NCI-H510A treated with DMSO at 0.1 percent for 48 hours (cell line): ENCODE results near the gene ATP6V0C.
"Not testable (repeated sequence)": the region's sequence is repeated elsewhere in the genome, so short reads cannot be mapped to it uniquely, and the experiment has no call there.

Source experiments
- DNase-seq: peaks from one replicate; lab custom pipeline; 2025; lab: John Stamatoyannopoulos, UW

Gene ATP6V0C

GRCh38 chr16:2550283-2550878 lies 36.6 kb downstream of the ATP6V0C start:
- not testable (repeated sequence) for DNase-seq

DNA sequence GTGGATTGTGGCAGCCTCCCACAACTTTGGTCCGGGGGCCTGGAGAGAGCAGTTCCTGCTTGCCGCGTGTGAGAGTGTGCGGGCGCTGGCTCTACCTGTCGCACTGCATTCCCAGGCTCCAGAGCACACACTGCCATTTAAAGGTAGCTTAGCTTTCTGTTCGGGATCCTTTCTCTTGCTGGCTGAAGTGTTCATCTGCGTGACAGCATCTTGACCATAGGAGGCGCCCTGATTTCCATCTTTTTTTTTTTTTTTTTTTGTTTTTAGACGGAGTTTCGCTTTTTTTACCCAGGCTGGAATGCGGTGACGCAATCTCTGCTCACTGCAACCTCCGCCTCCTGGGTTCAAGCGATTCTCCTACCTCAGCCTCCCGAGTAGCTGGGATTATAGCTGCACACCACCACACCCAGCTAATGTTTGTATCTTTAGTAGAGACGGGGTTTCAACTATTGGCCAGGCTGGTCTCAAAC lies 37.7 kb downstream of the ATP6V0C start:
- not testable (repeated sequence) for DNase-seq

- not testable (repeated sequence) for DNase-seq
Measured at GRCh38 chr16:2554709-2555425, 41.1 kb downstream of the ATP6V0C start.

DNA sequence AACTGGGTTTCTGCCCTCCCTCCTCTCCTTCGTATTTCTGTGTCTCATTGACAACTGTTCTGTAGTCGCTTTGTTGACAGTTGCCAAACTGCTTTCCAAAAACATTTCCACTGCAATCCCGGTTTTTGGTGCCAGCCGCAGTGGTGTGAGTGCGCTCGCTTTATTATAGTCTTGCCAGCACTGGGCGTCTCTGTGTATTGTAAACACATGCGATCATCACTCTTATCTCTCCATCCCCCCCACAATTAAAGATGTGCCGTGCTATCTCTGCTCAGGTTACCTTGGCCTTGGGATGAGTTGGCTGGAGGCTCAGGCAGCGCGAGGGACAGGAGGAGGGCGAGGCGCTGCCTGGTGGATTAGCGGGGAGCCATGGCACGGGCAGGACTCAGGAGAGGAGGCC lies 43.4 kb downstream of the ATP6V0C start:
- DNase-seq: not testable (repeated sequence)

- not testable (repeated sequence) for DNase-seq
Measured at GRCh38 chr16:2560131-2560797, 46.5 kb downstream of the ATP6V0C start.

DNA sequence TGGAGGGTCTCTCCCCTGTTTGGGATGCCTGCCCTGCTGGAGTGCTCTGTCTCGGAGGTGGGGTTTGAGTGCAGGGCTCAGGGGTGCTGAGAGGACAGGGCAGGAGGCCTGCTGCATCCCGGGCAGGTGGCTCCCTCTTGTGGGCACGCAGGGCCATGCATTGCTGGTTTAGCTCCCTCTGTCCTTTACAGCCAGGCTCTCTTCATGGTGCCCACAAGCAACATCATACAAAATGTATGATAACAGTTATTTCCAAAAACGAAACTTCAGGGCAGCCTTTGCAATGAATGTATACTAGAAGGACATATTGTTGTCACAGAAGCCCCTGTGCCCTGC lies 47.0 kb downstream of the ATP6V0C start:
- not testable (repeated sequence) for DNase-seq

DNA sequence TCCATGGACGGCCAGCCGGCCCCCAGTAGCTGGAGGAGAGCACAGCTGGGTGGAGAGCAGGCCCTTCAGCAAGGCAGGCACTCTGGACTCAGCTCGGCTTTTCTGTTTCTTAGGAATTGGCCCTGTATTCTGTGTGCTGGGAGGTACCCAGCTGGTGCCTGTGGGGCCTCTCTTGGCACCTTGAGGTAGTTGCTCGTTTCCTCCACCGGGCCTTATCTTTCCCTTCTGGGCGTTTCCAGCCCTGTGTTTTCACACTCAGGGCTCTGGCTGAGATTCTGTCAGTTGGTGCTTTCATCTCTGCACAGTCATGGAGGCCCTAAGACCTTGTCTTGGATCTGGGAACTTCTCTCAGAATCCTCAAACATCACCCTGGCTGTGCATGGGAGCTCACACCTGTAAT lies 53.8 kb downstream of the ATP6V0C start:
- DNase-seq: not testable (repeated sequence)

- not testable (repeated sequence) for DNase-seq
Measured at GRCh38 chr16:2568573-2568972, 54.8 kb downstream of the ATP6V0C start.
